Motor neuron (in vitro differentiated cells): ENCODE results near the gene METTL13. TPM values are rescaled to one million over a fixed set of nuclear protein-coding genes. Genes with fewer than 3 reads are reported as not detected.

ENCODE experiments used
- ATAC-seq, 8 experiments: fragments of 200-7000 bp; cut with Tn5 transposase; replicated peaks in 6 of 8; 2 replicates each; pipeline ENCODE4 v1.8.0; 2021; ENCODE audit warnings: mild to moderate bottlenecking in 8 of 8, moderate library complexity in 8 of 8
- H3K27ac ChIP-seq, 2 donors: fragments of 250-450 bp; sonication (Bioruptor Pico); 2 replicates each; pipeline ENCODE4 v1.9.0; 2021; ENCODE audit warnings: antibody characterized with exemption in 2 of 2, mild to moderate bottlenecking in 2 of 2, moderate library complexity in 1 of 2
- H3K4me1 ChIP-seq, 2 donors: fragments of 250-450 bp; sonication (Bioruptor Pico); replicated peaks in 1 of 2; 2 replicates each; pipeline ENCODE4 v1.6.1; 2021; ENCODE audit warnings: antibody characterized with exemption in 2 of 2, mild to moderate bottlenecking in 2 of 2, moderate library complexity in 1 of 2
- H3K4me3 ChIP-seq, 5 donors: fragments of 250-450 bp; sonication (Bioruptor Pico); 2 replicates each; pipeline ENCODE4 v1.9.0; 2021; ENCODE audit warnings: antibody characterized with exemption in 5 of 5, mild to moderate bottlenecking in 5 of 5, moderate library complexity in 4 of 5
- WGBS, 10 experiments: fragments of 450-650 bp; shearing (Covaris generic); methylation state at CpG; one replicate each; pipeline ENCODE4 v1.0.0; 2022; 5-methylcytosine and 5-hydroxymethylcytosine counted together
- in situ Hi-C, 9 experiments: fragments of 400-800 bp; cut with MboI; loops; one replicate each; pipeline ENCODE4 v1.15.0; 2021; ENCODE audit warnings: low sequenced_read_pairs in 9 of 9, low pct_unique_long_range_greater_than_20kb in 2 of 9; ENCODE audit not compliant: unreplicated experiment in 9 of 9
- total RNA-seq, 8 experiments: library from RNA; unstranded; fragments of 300-600 nt; gene quantifications; 2 replicates each; pipeline versions ENCODE4 v1.2.3 to v1.2.4, GENCODE V29; 2022

The METTL13 gene
- 10 to 100 TPM; 16.9 to 75.8 (median 25.9) TPM for total RNA-seq

- ATAC-seq, result peak; percentile 94 to 98 (median 97)
- 0 to 4% (median 1%) methylated on average over 3 to 43 of the region's 57 CpGs; no CpG with 5 or more reads in 1 of the 10 experiments for WGBS, 10 experiments
- in situ Hi-C loops, result no loop called here
- Histone ChIP-seq H3K27ac (peak within 1 kb of the TSS; percentile 81 to 84), H3K4me3 (peak within 1 kb of the TSS; percentile 47 to 75 (median 53)), H3K4me1 (peaks cover 6 to 9% of the 10 kb centered on the region in 2 donors)
Observed at GRCh38 chr1:171781176-171781875, at the start of gene METTL13. METTL13 (plus strand) TSS chr1:171781660; CDS start chr1:171781968, 308 bp downstream.

- Histone ChIP-seq H3K27ac (no peak overlapping the region), H3K4me1 (peaks cover 3 to 8% of the 10 kb centered on the region in 2 donors), H3K4me3 (no peak overlapping the region)
- no peak for ATAC-seq
- in situ Hi-C loops, result no loop called here
- 83 to 100% (median 100%) methylated on average over 1 to 2 of the region's 2 CpGs; no CpG with 5 or more reads in 3 of the 10 experiments for WGBS, 10 experiments
Observed at GRCh38 chr1:171736196-171736595, 45.3 kb upstream of the METTL13 start.

GRCh38 chr1:171738911-171739310, 42.5 kb upstream of the METTL13 start:
- H3K27ac ChIP-seq, result no peak overlapping the region
- 0 to 95% (median 50%) methylated on average over 2 of the region's 2 CpGs; no CpG with 5 or more reads in 2 of the 10 experiments for WGBS, 10 experiments
- in situ Hi-C loops, result no loop called here
- H3K4me3 ChIP-seq, result no peak overlapping the region
- H3K4me1 ChIP-seq, result peaks cover 12 to 17% of the 10 kb centered on the region in 2 donors
- ATAC-seq, result peak in 3 of 8 experiments; percentile 17 to 31 (median 19)

GRCh38 chr1:171739656-171740055, 41.8 kb upstream of the METTL13 start:
- ATAC-seq, result no peak
- Histone ChIP-seq H3K4me3 (no peak overlapping the region), H3K4me1 (peaks cover 12 to 17% of the 10 kb centered on the region in 2 donors), H3K27ac (no peak overlapping the region)
- WGBS, 10 experiments, result 0 to 100% (median 79%) methylated on average over 1 to 2 of the region's 2 CpGs
- in situ Hi-C loops, result no loop called here

GRCh38 chr1:171740356-171740863, 41.0 kb upstream of the METTL13 start:
- no peak for ATAC-seq
- Histone ChIP-seq H3K4me1 (peaks cover 12 to 17% of the 10 kb centered on the region in 2 donors), H3K27ac (peak overlapping the region; percentile 81 to 93), H3K4me3 (peak overlapping the region; percentile 74 to 91 (median 78))
- in situ Hi-C loops, result no loop called here
- WGBS, 10 experiments, result 10 to 94% (median 51%) methylated on average over 1 to 2 of the region's 2 CpGs; no CpG with 5 or more reads in 1 of the 10 experiments

GRCh38 chr1:171740987-171741871, 40.2 kb upstream of the METTL13 start:
- Histone ChIP-seq H3K4me3 (peak overlapping the region; percentile 74 to 91 (median 78)), H3K27ac (peak overlapping the region; percentile 81 to 93), H3K4me1 (peaks cover 12 to 17% of the 10 kb centered on the region in 2 donors)
- 0 to 3% (median 1%) methylated on average over 9 to 24 of the region's 28 CpGs; no CpG with 5 or more reads in 2 of the 10 experiments for WGBS, 10 experiments
- peak; percentile 11 to 70 (median 52) for ATAC-seq
- in situ Hi-C loops, result no loop called here

GRCh38 chr1:171741872-171742576, 39.4 kb upstream of the METTL13 start, which contains the start of gene VAMP4:
VAMP4 (minus strand) TSS chr1:171742065; CDS start chr1:171738414, 3,651 bp downstream.
- 0 to 7% (median 1%) methylated on average over 2 to 30 of the region's 57 CpGs; no CpG with 5 or more reads in 3 of the 10 experiments for WGBS, 10 experiments
- Histone ChIP-seq H3K4me1 (peaks cover 12 to 17% of the 10 kb centered on the region in 2 donors), H3K4me3 (peak within 1 kb of the TSS; percentile 74 to 91 (median 78)), H3K27ac (peak within 1 kb of the TSS; percentile 81 to 93)
- peak; percentile 30 to 96 (median 90) for ATAC-seq
- in situ Hi-C loops, result no loop called here

GRCh38 chr1:171742577-171742922, 38.9 kb upstream of the METTL13 start:
- H3K4me1 ChIP-seq, result peaks cover 12 to 17% of the 10 kb centered on the region in 2 donors
- H3K4me3 ChIP-seq, result peak overlapping the region; percentile 74 to 91 (median 78)
- 0 to 3% (median 0%) methylated on average over 4 to 14 of the region's 14 CpGs for WGBS, 10 experiments
- peak overlapping the region; percentile 81 to 93 for H3K27ac ChIP-seq
- ATAC-seq, result peak; percentile 2 to 22 (median 7)
- in situ Hi-C loops, result no loop called here

- H3K4me3 ChIP-seq, result peak overlapping the region; percentile 74 to 91 (median 78)
- ATAC-seq, result peak in 3 of 8 experiments; percentile 7 to 63 (median 19)
- in situ Hi-C loops, result no loop called here
- 0 to 43% (median 25%) methylated on average over 2 to 8 of the region's 8 CpGs for WGBS, 10 experiments
- peak overlapping the region in 1 of 2 donors; percentile 81 for H3K27ac ChIP-seq
- H3K4me1 ChIP-seq, result peaks cover 12 to 17% of the 10 kb centered on the region in 2 donors
Observed at GRCh38 chr1:171743081-171743870, 38.2 kb upstream of the METTL13 start.

GRCh38 chr1:171744986-171745385, 36.5 kb upstream of the METTL13 start:
- H3K4me1 ChIP-seq, result peaks cover 12 to 17% of the 10 kb centered on the region in 2 donors
- WGBS, 10 experiments, result 95 to 100% (median 100%) methylated on average over 1 to 8 of the region's 8 CpGs; no CpG with 5 or more reads in 2 of the 10 experiments
- H3K27ac ChIP-seq, result no peak overlapping the region
- no peak for ATAC-seq
- in situ Hi-C loops, result no loop called here
- no peak overlapping the region for H3K4me3 ChIP-seq

GRCh38 chr1:171748651-171749050, 32.8 kb upstream of the METTL13 start:
- no peak for ATAC-seq
- 55 to 100% (median 85%) methylated on average over 1 to 3 of the region's 3 CpGs; no CpG with 5 or more reads in 1 of the 10 experiments for WGBS, 10 experiments
- peaks cover under 1% of the 10 kb centered on the region in 2 donors for H3K4me1 ChIP-seq
- no peak overlapping the region for H3K27ac ChIP-seq
- in situ Hi-C loops, result no loop called here
- no peak overlapping the region for H3K4me3 ChIP-seq
